Sigmoid colon (tissue), 4 donors: ENCODE measurements around the gene PPP4R4.
"Not testable (repeated sequence)": the region's sequence is repeated elsewhere in the genome, so short reads cannot be mapped to it uniquely, and the experiment has no call there.

ENCODE experiments used
- CTCF ChIP-seq, 4 experiments: fragments of 450-650 bp in 3 of 4; fragments of 200-600 bp in 1 of 4; IDR thresholded peaks; one replicate each; pipeline ENCODE4 v1.5.1; 2016 to 2019; ENCODE audit warnings: antibody characterized with exemption in 4 of 4, mild to moderate bottlenecking in 3 of 4, moderate library complexity in 2 of 4
- EP300 ChIP-seq, 4 donors: sonication (generic); formaldehyde crosslinking; IDR thresholded peaks; one replicate each; pipeline ENCODE4 v1.6.1; 2017; ENCODE audit warnings: antibody characterized with exemption in 4 of 4
- POLR2A ChIP-seq, 2 donors: fragments of 450-650 bp; IDR thresholded peaks; one replicate each; pipeline ENCODE4 v1.6.1; 2016; ENCODE audit warnings: antibody characterized with exemption in 2 of 2, mild to moderate bottlenecking in 2 of 2, moderate library complexity in 2 of 2
- POLR2AphosphoS5 ChIP-seq, 4 donors: sonication (generic); formaldehyde crosslinking; IDR thresholded peaks; one replicate each; pipeline ENCODE4 v1.6.1; 2017; ENCODE audit warnings: antibody characterized with exemption in 4 of 4

GRCh38 chr14:94276898-94277561 is 102.9 kb downstream of the PPP4R4 start:
- not testable (repeated sequence) for TF ChIP-seq CTCF, POLR2A, EP300, POLR2AphosphoS5 (IDR thresholded peaks at IDR 0.05)
